H1 (cell line): ENCODE data around the gene PRPF31. TPM values are rescaled to one million over a fixed set of nuclear protein-coding genes. Genes with fewer than 3 reads are reported as not detected.

ENCODE experiments used
- CTCF ChIA-PET: fragments of 300-600 bp; sonication (Branson Sonifier 250); formaldehyde crosslinking; loops from one replicate; lab custom pipeline; 2021; ENCODE audit not compliant: partially characterized antibody; lab: Charles Lee
- POLR2A ChIA-PET: fragments of 300-600 bp; sonication (Branson Sonifier 250); formaldehyde crosslinking; loops from one replicate; lab custom pipeline; 2021; ENCODE audit warnings: inconsistent platforms; ENCODE audit not compliant: partially characterized antibody; lab: Charles Lee
- DNase-seq, 2 experiments: peaks; one replicate each; pipeline versions ENCODE4 v3.0.0 to v3.0.0-alpha.2; 2010 to 2022; ENCODE audit warnings: low spot score in 2 of 2, low read depth in 1 of 2, mixed read lengths in 1 of 2
- FAIRE-seq: peaks from 2 replicates; lab custom pipeline; 2011; peaks lifted over from hg19 to GRCh38; lab: Jason Lieb, UNC
- H2AFZ ChIP-seq: 2 replicates; pipeline ENCODE4 v1.8.1; 2012; ENCODE audit warnings: low read length, inconsistent platforms
- H2AK5ac ChIP-seq: 2 replicates; pipeline ENCODE4 v1.6.1; 2013; ENCODE audit warnings: low read depth, low read length
- H2BK120ac ChIP-seq: replicated peaks from 2 replicates; pipeline ENCODE3; 2013; ENCODE audit warnings: low read depth, low read length, inconsistent platforms
- H2BK12ac ChIP-seq: 2 replicates; pipeline ENCODE4 v1.6.1; 2013; ENCODE audit warnings: low read depth, low read length
- H2BK15ac ChIP-seq: 2 replicates; pipeline ENCODE4 v1.6.1; 2013; ENCODE audit warnings: low read length
- H2BK20ac ChIP-seq: 2 replicates; pipeline ENCODE4 v1.6.1; 2013; ENCODE audit warnings: low read length
- H2BK5ac ChIP-seq: 2 replicates; pipeline ENCODE4 v1.6.1; 2013; ENCODE audit warnings: low read depth, low read length
- H3K14ac ChIP-seq: 2 replicates; pipeline ENCODE4 v1.6.1; 2013; ENCODE audit warnings: inconsistent platforms; ENCODE audit not compliant: insufficient read length
- H3K18ac ChIP-seq: 2 replicates; pipeline ENCODE4 v1.6.1; 2013; ENCODE audit warnings: low read length; ENCODE audit errors: extremely low read depth
- H3K23ac ChIP-seq: 2 replicates; pipeline ENCODE4 v1.6.1; 2013; ENCODE audit warnings: inconsistent platforms; ENCODE audit not compliant: insufficient read length
- H3K23me2 ChIP-seq: 2 replicates; pipeline ENCODE4 v1.6.1; 2013; ENCODE audit warnings: low read depth, low read length
- H3K27ac ChIP-seq: 2 replicates; pipeline ENCODE4 v1.6.1; 2011; ENCODE audit warnings: low read depth, low read length, inconsistent platforms
- H3K27me3 ChIP-seq, 4 experiments: replicated peaks in 1 of 4; 1 replicate in 1 of 4; 2 replicates in 3 of 4; pipeline versions ENCODE4 v1.6.1 to v1.8.1; 2011 to 2013; ENCODE audit warnings: low read length in 3 of 4, mild to moderate bottlenecking in 3 of 4, inconsistent platforms in 2 of 4, mixed read lengths in 2 of 4, moderate library complexity in 1 of 4; ENCODE audit not compliant: control insufficient read depth in 3 of 4, insufficient read depth in 3 of 4; ENCODE audit errors: extremely low read depth in 1 of 4
- H3K36me3 ChIP-seq, 4 experiments: 2 replicates each; pipeline versions ENCODE4 v1.6.1 to v1.8.1; 2011 to 2013; ENCODE audit warnings: mild to moderate bottlenecking in 4 of 4, low read length in 3 of 4, moderate library complexity in 2 of 4, control low read depth in 1 of 4, inconsistent platforms in 1 of 4; ENCODE audit not compliant: insufficient read depth in 4 of 4, control insufficient read depth in 2 of 4
- H3K4ac ChIP-seq: replicated peaks from 2 replicates; pipeline ENCODE3; 2013; ENCODE audit warnings: low read length, low read depth, mixed read lengths, inconsistent platforms; ENCODE audit not compliant: insufficient read length
- H3K4me1 ChIP-seq, 4 experiments: replicated peaks in 1 of 4; 1 replicate in 1 of 4; 2 replicates in 3 of 4; pipeline versions ENCODE4 v1.6.1 to v1.8.1; 2011 to 2013; ENCODE audit warnings: low read length in 3 of 4, inconsistent platforms in 2 of 4, mixed read lengths in 1 of 4; ENCODE audit not compliant: insufficient read depth in 4 of 4, control insufficient read depth in 3 of 4
- H3K4me2 ChIP-seq, 2 experiments: 2 replicates each; pipeline versions ENCODE4 v1.6.1 to v1.8.1; 2011 to 2013; ENCODE audit warnings: low read depth in 2 of 2, low read length in 2 of 2, control low read depth in 1 of 2, inconsistent platforms in 1 of 2, mild to moderate bottlenecking in 1 of 2; ENCODE audit not compliant: insufficient read depth in 1 of 2
- H3K4me3 ChIP-seq, 4 experiments: fragments of 200-600, 300-600 bp in 1 of 4; sonication (generic), shearing (Covaris generic), sonication (Bioruptor Twin) in 1 of 4; 2 replicates each; pipeline versions ENCODE4 v1.5.1 to v1.8.1; 2011 to 2016; ENCODE audit warnings: low read length in 4 of 4, low read depth in 3 of 4, control low read depth in 2 of 4, inconsistent platforms in 2 of 4, mild to moderate bottlenecking in 2 of 4, mixed read lengths in 1 of 4, moderate library complexity in 1 of 4; ENCODE audit not compliant: insufficient read depth in 2 of 4; ENCODE audit errors: extremely low read depth in 1 of 4
- H3K56ac ChIP-seq: replicated peaks from 2 replicates; pipeline ENCODE3; 2013; ENCODE audit warnings: low read depth, mild to moderate bottlenecking, mixed read lengths, low read length, inconsistent platforms; ENCODE audit not compliant: insufficient read length
- H3K79me1 ChIP-seq: 2 replicates; pipeline ENCODE4 v1.6.1; 2013; ENCODE audit warnings: low read depth, low read length, control low read depth
- H3K79me2 ChIP-seq, 2 experiments: 2 replicates each; pipeline versions ENCODE4 v1.6.1 to v1.8.1; 2012 to 2013; ENCODE audit warnings: low read length in 2 of 2, mild to moderate bottlenecking in 2 of 2, inconsistent platforms in 1 of 2; ENCODE audit not compliant: insufficient read depth in 2 of 2, control insufficient read depth in 1 of 2
- H3K9ac ChIP-seq, 4 experiments: replicated peaks in 1 of 4; 1 replicate in 1 of 4; 2 replicates in 3 of 4; pipeline versions ENCODE4 v1.6.1 to v1.8.1; 2011 to 2013; ENCODE audit warnings: low read depth in 3 of 4, low read length in 3 of 4, control low read depth in 2 of 4, mild to moderate bottlenecking in 2 of 4, moderate library complexity in 2 of 4, inconsistent platforms in 1 of 4; ENCODE audit errors: extremely low read depth in 1 of 4
- H3K9me3 ChIP-seq, 2 experiments: 2 replicates each; pipeline versions ENCODE4 v1.6.1 to v1.8.1; 2012 to 2013; ENCODE audit warnings: mild to moderate bottlenecking in 2 of 2, moderate library complexity in 2 of 2, control low read depth in 1 of 2, inconsistent platforms in 1 of 2, low read depth in 1 of 2, low read length in 1 of 2, mixed read lengths in 1 of 2; ENCODE audit not compliant: insufficient read depth in 2 of 2
- H4K20me1 ChIP-seq, 2 experiments: replicated peaks in 1 of 2; 2 replicates each; pipeline versions ENCODE3 to v1.8.1; 2011 to 2013; ENCODE audit warnings: inconsistent platforms in 2 of 2, low read length in 2 of 2, mild to moderate bottlenecking in 1 of 2; ENCODE audit not compliant: insufficient read depth in 2 of 2, control insufficient read depth in 1 of 2
- H4K5ac ChIP-seq: 2 replicates; pipeline ENCODE4 v1.6.1; 2013; ENCODE audit warnings: low read length, low read depth, mixed read lengths, inconsistent platforms; ENCODE audit not compliant: insufficient read length
- H4K8ac ChIP-seq: 2 replicates; pipeline ENCODE4 v1.8.0; 2013; ENCODE audit warnings: mild to moderate bottlenecking, moderate library complexity, low read length, inconsistent platforms; ENCODE audit not compliant: insufficient read depth; ENCODE audit errors: extremely low read depth
- H4K91ac ChIP-seq: replicated peaks from 2 replicates; pipeline ENCODE3; 2013; ENCODE audit warnings: low read length, mixed read lengths, inconsistent platforms; ENCODE audit not compliant: insufficient read length
- CHD1 ChIP-seq: IDR thresholded peaks from 2 replicates; pipeline ENCODE4 v1.6.1; 2012; ENCODE audit warnings: low read depth, low read length, improper control_type of control experiment
- CHD2 ChIP-seq: IDR thresholded peaks from 2 replicates; pipeline ENCODE4 v1.6.1; 2012; ENCODE audit warnings: low read length, improper control_type of control experiment
- E2F6 ChIP-seq: IDR thresholded peaks from 2 replicates; pipeline ENCODE4 v1.6.1; 2012; ENCODE audit warnings: inconsistent platforms
- EZH2 ChIP-seq: fragments of 200-600 bp; sonication (generic); IDR thresholded peaks from 2 replicates; pipeline ENCODE4 v1.7.1; 2012; ENCODE audit warnings: low read depth, mild to moderate bottlenecking, moderate library complexity, low read length, inconsistent platforms; ENCODE audit not compliant: severe bottlenecking
- GTF2F1 ChIP-seq: IDR thresholded peaks from 2 replicates; pipeline ENCODE4 v1.6.1; 2012; ENCODE audit warnings: low read depth, low read length, improper control_type of control experiment, borderline replicate concordance
- NRF1 ChIP-seq: IDR thresholded peaks from 2 replicates; pipeline ENCODE4 v1.6.1; 2011; ENCODE audit warnings: mild to moderate bottlenecking, low read depth, low read length, improper control_type of control experiment
- RNF2 ChIP-seq: fragments of 200-900, 300-1000 bp; sonication (generic); IDR thresholded peaks from 2 replicates; pipeline ENCODE4 v1.7.1; 2016; ENCODE audit warnings: borderline replicate concordance, low read depth, mild to moderate bottlenecking, antibody characterized with exemption, low read length; ENCODE audit not compliant: poor library complexity, severe bottlenecking; ENCODE audit errors: missing control alignments
- SAP30 ChIP-seq: fragments of 300-600 bp; sonication (generic); IDR thresholded peaks from 2 replicates; pipeline ENCODE4 v1.7.1; 2012; ENCODE audit warnings: low read length, moderate library complexity, mild to moderate bottlenecking, inconsistent platforms; ENCODE audit not compliant: insufficient read depth, insufficient replicate concordance
- SIRT6 ChIP-seq: IDR thresholded peaks from one replicate; pipeline ENCODE4 v1.7.1; 2012; ENCODE audit warnings: low read length, inconsistent platforms
- TAF7 ChIP-seq: optimal IDR thresholded peaks from 2 replicates; pipeline ENCODE3; 2011; ENCODE audit warnings: low read depth, mild to moderate bottlenecking, inconsistent platforms, low read length, moderate library complexity, borderline replicate concordance
- TEAD4 ChIP-seq: IDR thresholded peaks from 2 replicates; pipeline ENCODE4 v1.6.1; 2012; ENCODE audit warnings: low read depth, low read length, inconsistent platforms, mixed read lengths
- USF2 ChIP-seq: IDR thresholded peaks from 2 replicates; pipeline ENCODE4 v1.6.1; 2011; ENCODE audit warnings: low read length, improper control_type of control experiment
- WGBS, 2 experiments: shearing (Covaris generic) in 1 of 2; methylation state at CpG; one replicate each; pipeline versions ENCODE4 v1.1.6 to v1.1.7; 2013 to 2015; ENCODE audit warnings: low lambda C conversion rate in 2 of 2, mixed read lengths in 2 of 2, inconsistent platforms in 1 of 2, low coverage in 1 of 2, missing lambda C conversion rate in 1 of 2; ENCODE audit not compliant: insufficient replicate concordance in 2 of 2, insufficient coverage in 1 of 2, insufficient read length in 1 of 2; ENCODE audit errors: extremely low coverage in 1 of 2, missing lambda C conversion rate in 1 of 2; 5-methylcytosine and 5-hydroxymethylcytosine counted together
- polyA plus RNA-seq, 7 experiments: library from polyadenylated mRNA; depleted of rRNA in 3 of 7; stranded (reverse) in 5 of 7; unstranded in 2 of 7; fragments of >200 nt in 5 of 7; fragments of 200-250 nt in 2 of 7; gene quantifications; 1 replicate in 5 of 7; 2 replicates in 1 of 7; 4 replicates in 1 of 7; pipeline versions ENCODE4 v1.2.1 to v1.2.3, GENCODE V29; 2011 to 2013; ENCODE audit warnings: missing spikeins in 2 of 7, mixed read lengths in 2 of 7
- total RNA-seq: library from RNA; stranded (reverse); fragmentation: NEBNext Ultra II Directional; extraction: Animal tissue kit (Norgen Biotek cat#: 25700); gene quantifications from 2 replicates; pipeline ENCODE4 v1.2.1, GENCODE V29; 2021

Gene PRPF31
- total and polyA plus RNA-seq, 2 of the 8 experiments (the other 6 are each of a cell fraction or from before 2014, with no cell fraction given) = 51.1 to 97.4 TPM

DNA sequence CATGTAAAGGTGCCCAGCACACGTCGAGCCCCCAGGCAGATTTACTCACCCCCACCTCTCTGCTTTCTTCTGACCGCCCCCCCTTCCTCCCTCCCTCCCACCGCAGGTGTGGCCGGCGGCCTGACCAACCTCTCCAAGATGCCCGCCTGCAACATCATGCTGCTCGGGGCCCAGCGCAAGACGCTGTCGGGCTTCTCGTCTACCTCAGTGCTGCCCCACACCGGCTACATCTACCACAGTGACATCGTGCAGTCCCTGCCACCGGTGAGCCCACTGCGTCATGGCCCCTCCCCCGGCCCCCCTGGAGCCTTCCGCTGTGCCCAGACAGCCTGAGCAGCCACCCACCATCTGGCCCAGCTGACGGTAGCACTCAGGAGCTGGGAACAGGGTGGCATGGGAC lies 8.8 kb downstream of the PRPF31 start:
- H3K9me3 ChIP-seq = no peaks in the 10 kb centered on the region
- H4K91ac ChIP-seq = no peak overlapping the region
- H2BK120ac ChIP-seq = no peak overlapping the region
- no peak overlapping the region for H3K4me2 ChIP-seq
- no peaks in the 10 kb centered on the region for H3K23me2 ChIP-seq
- peaks cover 22 to 75% (median 50%) of the 10 kb centered on the region in 4 experiments for H3K36me3 ChIP-seq
- no peak for DNase-seq
- H3K27ac ChIP-seq = no peak overlapping the region
- H3K27me3 ChIP-seq = no peaks in the 10 kb centered on the region
- H2AK5ac ChIP-seq = no peak overlapping the region
- no peak overlapping the region for H3K4ac ChIP-seq
- no peak overlapping the region for H2AFZ ChIP-seq
- H4K20me1 ChIP-seq = peaks cover 0 to 10% of the 10 kb centered on the region in 2 experiments
- no peak overlapping the region for H3K4me3 ChIP-seq
- 99% methylated on average over 14 of the region's 19 CpGs; no CpG with 5 or more reads in 1 of the 2 experiments for WGBS, 2 experiments
- H2BK5ac ChIP-seq = no peak overlapping the region
- H4K5ac ChIP-seq = no peak overlapping the region
- H3K56ac ChIP-seq = no peak overlapping the region
- POLR2A ChIA-PET = interaction anchor here (0.6 to 5.0 kb wide), 9 partner anchors 9 to 189 kb away, joined by 3 to 40 read pairs (median 4); partner anchors contain the start of genes CNOT3, LENG1, PRPF31 and TFPT
- no peak overlapping the region for H3K9ac ChIP-seq
- H3K4me1 ChIP-seq = no peaks in the 10 kb centered on the region
- no peaks in the 10 kb centered on the region for H3K79me2 ChIP-seq
- no peak overlapping the region for H3K18ac ChIP-seq
- no peak overlapping the region for H4K8ac ChIP-seq
- no peak for FAIRE-seq
- H2BK20ac ChIP-seq = no peak overlapping the region
- CTCF ChIA-PET = no interaction called here
- H3K14ac ChIP-seq = no peak overlapping the region
- no peak overlapping the region for H3K23ac ChIP-seq
- H2BK15ac ChIP-seq = no peak overlapping the region
- no peak overlapping the region for H2BK12ac ChIP-seq
- H3K79me1 ChIP-seq = peaks cover 3% of the 10 kb centered on the region; the same call in 1 of the 2 replicates
- no peak for TF ChIP-seq EZH2
- TF ChIP-seq TAF7 = no peak
- TF ChIP-seq CHD1 = no peak
- no peak for TF ChIP-seq SAP30
- no peak for TF ChIP-seq SIRT6
- TF ChIP-seq USF2 = no peak
- TF ChIP-seq NRF1 = no peak
- TF ChIP-seq CHD2 = no peak
- TF ChIP-seq GTF2F1 = no peak
- TF ChIP-seq E2F6 = no peak
- TF ChIP-seq RNF2 = no peak
- TF ChIP-seq TEAD4 = no peak
